ENCODE results near the gene ATAD1.

Gene ATAD1

DNA sequence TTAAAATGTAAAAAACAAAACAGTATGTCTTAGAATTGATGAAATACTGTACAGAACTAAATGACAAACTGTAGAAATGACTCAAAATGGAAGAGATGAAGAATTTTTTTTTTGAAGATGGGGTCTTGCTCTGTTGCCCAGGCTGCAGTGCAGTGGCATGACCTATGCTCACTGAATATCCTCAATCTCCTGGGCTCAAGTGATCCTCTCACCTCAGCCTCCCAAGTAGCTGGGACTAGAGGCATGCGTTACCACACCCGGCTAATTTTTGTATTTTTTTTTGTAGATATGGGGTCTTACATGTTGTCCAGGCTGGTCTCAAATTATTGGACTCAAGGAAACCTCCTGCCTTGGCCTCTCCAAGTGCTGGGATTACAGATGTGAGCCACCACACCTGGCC, 36.5 kb downstream of the ATAD1 start:
- H3K9ac ChIP-seq (ENCODE audit: low read depth, low read length, poor library complexity, severe bottlenecking): no peak overlapping the region
- H3K9me2 ChIP-seq (replicated peaks; ENCODE audit: low read depth, low read length): no peaks in the 10 kb centered on the region
- peaks cover 24% of the 10 kb centered on the region for H3K79me2 ChIP-seq (ENCODE audit: insufficient read depth, low read length)
- H3K36me3 ChIP-seq (ENCODE audit: insufficient read depth, low read length): peaks cover 79% of the 10 kb centered on the region
- TF ChIP-seq, protein P1, sequence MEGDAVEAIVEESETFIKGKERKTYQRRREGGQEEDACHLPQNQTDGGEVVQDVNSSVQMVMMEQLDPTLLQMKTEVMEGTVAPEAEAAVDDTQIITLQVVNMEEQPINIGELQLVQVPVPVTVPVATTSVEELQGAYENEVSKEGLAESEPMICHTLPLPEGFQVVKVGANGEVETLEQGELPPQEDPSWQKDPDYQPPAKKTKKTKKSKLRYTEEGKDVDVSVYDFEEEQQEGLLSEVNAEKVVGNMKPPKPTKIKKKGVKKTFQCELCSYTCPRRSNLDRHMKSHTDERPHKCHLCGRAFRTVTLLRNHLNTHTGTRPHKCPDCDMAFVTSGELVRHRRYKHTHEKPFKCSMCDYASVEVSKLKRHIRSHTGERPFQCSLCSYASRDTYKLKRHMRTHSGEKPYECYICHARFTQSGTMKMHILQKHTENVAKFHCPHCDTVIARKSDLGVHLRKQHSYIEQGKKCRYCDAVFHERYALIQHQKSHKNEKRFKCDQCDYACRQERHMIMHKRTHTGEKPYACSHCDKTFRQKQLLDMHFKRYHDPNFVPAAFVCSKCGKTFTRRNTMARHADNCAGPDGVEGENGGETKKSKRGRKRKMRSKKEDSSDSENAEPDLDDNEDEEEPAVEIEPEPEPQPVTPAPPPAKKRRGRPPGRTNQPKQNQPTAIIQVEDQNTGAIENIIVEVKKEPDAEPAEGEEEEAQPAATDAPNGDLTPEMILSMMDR (conservative IDR thresholded peaks at IDR 0.05; ENCODE audit: low read length): no peak
- TF ChIP-seq EZH2phosphoT487 (IDR thresholded peaks at IDR 0.05; ENCODE audit: borderline replicate concordance): no peak
- H3K4me3 ChIP-seq (ENCODE audit: low read length, poor library complexity, severe bottlenecking): no peak overlapping the region
- no peak overlapping the region for H3K4me2 ChIP-seq (ENCODE audit: low read depth, low read length, poor library complexity, severe bottlenecking)
- no peak overlapping the region for H2AFZ ChIP-seq (ENCODE audit: low read length)
- H3K9me3 ChIP-seq (ENCODE audit: insufficient read depth, low read depth, low read length): no peaks in the 10 kb centered on the region
- H3K4me1 ChIP-seq (ENCODE audit: insufficient read depth, low read length, poor library complexity, severe bottlenecking): no peaks in the 10 kb centered on the region
- H3K27me3 ChIP-seq (ENCODE audit: insufficient read depth, low read length, poor library complexity, severe bottlenecking): no peaks in the 10 kb centered on the region
- peaks cover 6% of the 10 kb centered on the region for H4K20me1 ChIP-seq (ENCODE audit: insufficient read depth, low read length, poor library complexity, severe bottlenecking)
- no peaks in the 10 kb centered on the region for H3F3A ChIP-seq (ENCODE audit: low read depth)

DNA sequence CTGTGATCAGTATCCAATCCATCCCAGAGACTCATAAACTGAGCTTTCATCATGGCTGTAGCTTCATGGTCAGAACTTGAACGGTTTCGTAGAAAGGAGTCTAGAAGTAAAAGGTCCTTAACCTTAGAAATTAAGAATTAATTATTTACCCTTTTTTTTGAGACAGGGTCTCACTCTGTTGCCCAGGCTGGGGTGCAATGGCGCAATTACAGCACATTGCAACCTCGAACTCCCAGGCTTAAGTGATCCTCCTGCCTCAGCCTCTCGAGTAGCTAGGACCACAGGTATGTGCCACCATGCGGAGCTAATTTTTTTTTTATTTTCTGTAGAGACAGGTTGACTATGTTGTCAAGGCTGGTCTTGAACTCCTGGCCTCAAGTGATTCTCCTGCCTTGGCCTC, 41.7 kb downstream of the ATAD1 start:
- Histone ChIP-seq H3K9me3 (ENCODE audit: insufficient read depth, low read depth, low read length) (no peaks in the 10 kb centered on the region), H3K4me3 (ENCODE audit: low read length, poor library complexity, severe bottlenecking) (no peak overlapping the region), H2AFZ (ENCODE audit: low read length) (no peak overlapping the region), H3F3A (ENCODE audit: low read depth) (no peaks in the 10 kb centered on the region), H3K79me2 (ENCODE audit: insufficient read depth, low read length) (peaks cover 8% of the 10 kb centered on the region; the same call in 1 of the 2 replicates), H3K36me3 (ENCODE audit: insufficient read depth, low read length) (peaks cover 73% of the 10 kb centered on the region), H3K4me2 (ENCODE audit: low read depth, low read length, poor library complexity, severe bottlenecking) (no peak overlapping the region), H3K9ac (ENCODE audit: low read depth, low read length, poor library complexity, severe bottlenecking) (no peak overlapping the region), H3K4me1 (ENCODE audit: insufficient read depth, low read length, poor library complexity, severe bottlenecking) (no peaks in the 10 kb centered on the region), H3K27me3 (ENCODE audit: insufficient read depth, low read length, poor library complexity, severe bottlenecking) (no peaks in the 10 kb centered on the region), H4K20me1 (ENCODE audit: insufficient read depth, low read length, poor library complexity, severe bottlenecking) (peaks cover 7% of the 10 kb centered on the region), H3K9me2 (replicated peaks; ENCODE audit: low read depth, low read length) (no peaks in the 10 kb centered on the region)
- no peak for TF ChIP-seq EZH2phosphoT487 (IDR thresholded peaks at IDR 0.05; ENCODE audit: borderline replicate concordance)
- TF ChIP-seq, protein P1 (conservative IDR thresholded peaks at IDR 0.05; ENCODE audit: low read length): no peak

DNA sequence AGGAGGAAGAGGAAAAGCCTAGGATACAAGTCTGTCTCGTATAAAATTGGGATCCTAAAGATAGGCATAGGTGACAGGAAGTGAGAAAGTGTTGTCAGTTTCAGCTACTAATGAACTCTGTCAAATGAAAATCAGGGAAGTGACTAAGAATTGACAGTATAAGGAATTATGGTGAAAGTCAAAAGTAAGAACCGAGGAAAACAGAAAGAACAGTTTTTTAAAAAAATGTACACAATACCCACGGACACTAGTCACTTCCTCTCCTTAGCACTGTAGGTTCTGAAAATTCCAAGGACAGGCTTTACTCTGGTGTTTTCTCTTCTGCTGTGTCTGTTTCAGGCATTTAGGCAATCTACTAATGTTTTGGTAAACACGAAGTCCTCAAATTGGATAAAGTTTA, 42.3 kb downstream of the ATAD1 start:
- Histone ChIP-seq H3K4me1 (ENCODE audit: insufficient read depth, low read length, poor library complexity, severe bottlenecking) (no peaks in the 10 kb centered on the region), H3K4me2 (ENCODE audit: low read depth, low read length, poor library complexity, severe bottlenecking) (no peak overlapping the region), H3K36me3 (ENCODE audit: insufficient read depth, low read length) (peaks cover 72% of the 10 kb centered on the region), H3K9ac (ENCODE audit: low read depth, low read length, poor library complexity, severe bottlenecking) (no peak overlapping the region), H3K27me3 (ENCODE audit: insufficient read depth, low read length, poor library complexity, severe bottlenecking) (no peaks in the 10 kb centered on the region), H2AFZ (ENCODE audit: low read length) (no peak overlapping the region), H3K9me2 (replicated peaks; ENCODE audit: low read depth, low read length) (no peaks in the 10 kb centered on the region), H3F3A (ENCODE audit: low read depth) (no peaks in the 10 kb centered on the region), H3K4me3 (ENCODE audit: low read length, poor library complexity, severe bottlenecking) (no peak overlapping the region), H3K79me2 (ENCODE audit: insufficient read depth, low read length) (peaks cover 6% of the 10 kb centered on the region; the same call in 1 of the 2 replicates), H4K20me1 (ENCODE audit: insufficient read depth, low read length, poor library complexity, severe bottlenecking) (peaks cover 8% of the 10 kb centered on the region), H3K9me3 (ENCODE audit: insufficient read depth, low read depth, low read length) (no peaks in the 10 kb centered on the region)
- no peak for TF ChIP-seq EZH2phosphoT487 (IDR thresholded peaks at IDR 0.05; ENCODE audit: borderline replicate concordance)
- TF ChIP-seq, protein P1 (conservative IDR thresholded peaks at IDR 0.05; ENCODE audit: low read length): no peak
